ENCODE data around the gene HES6.

DNA sequence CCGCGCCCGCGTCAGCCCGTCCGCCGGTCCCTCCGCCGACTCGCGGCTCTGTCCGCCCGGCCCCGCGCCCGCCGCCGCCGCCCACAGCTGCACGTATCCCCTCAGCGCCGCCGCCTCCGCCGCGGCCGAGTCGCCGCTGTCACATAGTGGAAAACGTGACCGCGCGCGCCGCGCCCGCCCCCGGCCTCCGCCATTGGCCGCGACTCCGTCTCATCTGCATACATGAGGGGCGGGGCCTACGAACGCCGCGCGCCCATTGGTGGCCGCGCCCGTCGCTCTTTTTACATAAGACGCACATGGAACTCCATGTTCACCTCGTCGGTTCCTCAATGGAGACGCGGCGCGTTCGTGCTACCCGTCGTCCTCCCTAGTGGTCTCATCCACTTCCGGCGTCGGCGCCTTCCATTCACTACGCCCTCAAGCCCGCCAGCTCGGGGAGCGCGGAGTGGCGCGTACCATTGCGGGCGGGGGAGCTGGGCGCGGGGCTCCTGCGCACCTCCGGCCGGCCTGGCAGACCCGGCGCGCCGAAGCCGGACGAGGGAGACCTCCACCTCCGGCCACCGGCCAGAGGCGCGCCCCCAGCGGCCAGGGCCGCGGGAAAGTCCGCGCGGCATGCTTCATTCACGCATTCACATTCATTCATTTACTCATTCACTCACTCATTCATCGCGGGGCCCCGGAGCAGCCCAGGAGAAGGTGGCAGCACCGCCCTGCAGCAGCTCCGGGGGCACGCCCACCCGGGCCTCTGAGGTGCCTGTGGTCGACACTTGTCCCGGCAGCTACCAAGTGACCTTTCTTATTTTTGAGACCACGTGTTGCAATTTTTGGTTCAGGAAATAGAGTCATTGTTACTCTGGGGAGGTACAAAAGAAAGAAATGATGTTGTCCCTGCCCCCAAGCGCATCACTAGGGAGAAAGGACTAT lies 49.1 kb upstream of the HES6 start:
- TF ChIP-seq POLR2A (IDR thresholded peaks at IDR 0.05; ENCODE audit: low read length) (peak; percentile 78), GATA1 (IDR thresholded peaks at IDR 0.05; ENCODE audit: low read depth, low read length) (no peak)
